NCI-H524 (cell line): ENCODE measurements around the gene LBR.

ENCODE experiments used
- DNase-seq, 2 experiments: peaks; one replicate each; lab custom pipeline; 2025; lab: John Stamatoyannopoulos, UW

Gene LBR

GRCh38 chr1:225446595-225446960, 18.7 kb upstream of the LBR start:
- DNase-seq = no peak

- DNase-seq = no peak
Observed at GRCh38 chr1:225445639-225446594, 18.1 kb upstream of the LBR start.

- no peak for DNase-seq
Observed at GRCh38 chr1:225442123-225442505, 14.3 kb upstream of the LBR start.

GRCh38 chr1:225441314-225442122, 13.7 kb upstream of the LBR start:
- peak in 1 of 2 experiments; percentile 18 for DNase-seq

- DNase-seq = no peak
Observed at GRCh38 chr1:225440380-225441221, 12.8 kb upstream of the LBR start.

- DNase-seq = peak; percentile 8 to 29
Observed at GRCh38 chr1:225437710-225438437, 10.0 kb upstream of the LBR start.

GRCh38 chr1:225435957-225436392, 8.1 kb upstream of the LBR start:
- DNase-seq = no peak

GRCh38 chr1:225435487-225435886, 7.6 kb upstream of the LBR start:
- no peak for DNase-seq

GRCh38 chr1:225435076-225435475, 7.2 kb upstream of the LBR start:
- DNase-seq = no peak

GRCh38 chr1:225434046-225434445, 6.2 kb upstream of the LBR start:
- DNase-seq = no peak

GRCh38 chr1:225431081-225431863, 3.4 kb upstream of the LBR start:
- no peak for DNase-seq

- no peak for DNase-seq
Observed at GRCh38 chr1:225430301-225430700, 2.5 kb upstream of the LBR start.

- DNase-seq = no peak
Observed at GRCh38 chr1:225428881-225429455, 1.1 kb upstream of the LBR start.

GRCh38 chr1:225428068-225428880, 436 bp upstream of the LBR start:
- DNase-seq = peak; percentile 85 to 93

GRCh38 chr1:225426395-225427234, 1.2 kb downstream of the LBR start:
- peak; percentile 40 to 46 for DNase-seq

- DNase-seq = no peak
Observed at GRCh38 chr1:225425201-225425786, 2.5 kb downstream of the LBR start.

- DNase-seq = no peak
Observed at GRCh38 chr1:225424562-225425200, 3.2 kb downstream of the LBR start.

- no peak for DNase-seq
Observed at GRCh38 chr1:225423518-225423855, 4.4 kb downstream of the LBR start.
